ENCODE data around the gene WNT3A. TPM values are rescaled to one million over a fixed set of nuclear protein-coding genes. Genes with fewer than 3 reads are reported as not detected.

Gene WNT3A
- total RNA-seq, 1 donor from 2014 or later = not detected

DNA sequence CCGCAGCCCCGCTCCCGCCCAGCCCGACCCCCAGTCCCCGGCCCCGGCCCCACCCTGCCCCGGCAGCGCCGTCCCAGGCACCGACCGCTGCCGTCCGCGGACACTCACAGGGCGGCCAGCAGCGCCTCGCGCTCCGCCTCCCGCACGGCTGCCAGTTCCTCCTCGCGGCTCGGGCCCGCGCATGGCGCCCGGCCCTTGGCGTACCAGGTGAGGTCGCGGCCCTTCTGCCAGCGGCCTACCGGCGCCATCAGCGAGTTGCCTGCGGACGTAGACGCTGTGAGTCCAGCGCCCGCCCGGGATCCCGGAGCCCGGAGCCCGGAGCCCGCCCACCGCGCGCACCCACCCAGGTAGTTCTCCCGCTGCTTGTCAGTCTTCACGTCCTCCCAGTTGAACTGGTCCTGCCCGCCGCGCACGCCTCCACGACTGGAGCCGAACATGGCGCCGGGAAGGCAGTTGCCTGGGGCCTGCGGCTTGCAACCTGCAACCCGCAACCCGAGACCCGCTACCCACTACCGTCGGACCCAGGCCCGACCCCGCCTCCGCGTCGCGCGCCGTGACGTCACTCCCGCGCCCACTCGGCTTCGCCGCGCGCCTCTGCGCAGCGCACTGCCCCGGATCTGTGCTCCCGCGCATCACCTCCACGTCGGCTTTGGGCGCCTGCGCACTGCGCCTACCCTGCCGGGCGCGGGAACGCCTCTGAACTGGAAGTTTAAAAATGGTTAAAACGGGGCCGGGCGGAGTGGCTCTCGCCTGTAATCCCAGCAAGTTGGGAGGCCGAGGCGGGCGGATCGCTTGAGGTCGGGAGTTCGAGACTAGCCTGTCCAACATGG, 96.2 kb downstream of the WNT3A start, which contains the start of gene C1orf35:
C1orf35 (minus strand) TSS at position 535 of the 830 bp plus-strand sequence; CDS start at position 437, 98 bp downstream.
- peaks cover 25% of the 10 kb centered on the region for H3K4me1 Mint-ChIP-seq (ENCODE audit: low read depth)
- H3K27ac Mint-ChIP-seq = peak within 1 kb of the TSS; percentile 93
- DNase-seq (ENCODE audit: low spot score) = peak; percentile 96
- no peaks in the 10 kb centered on the region for H3K27me3 Mint-ChIP-seq (ENCODE audit: insufficient read depth)
- peaks cover 16% of the 10 kb centered on the region for H3K36me3 Mint-ChIP-seq (ENCODE audit: low read depth)
- no peaks in the 10 kb centered on the region for H3K9me3 Mint-ChIP-seq
- H3K4me3 Mint-ChIP-seq = peak within 1 kb of the TSS; percentile 92
- intact Hi-C loops (cut with micrococcal nuclease) = loop anchor here (1.0 to 2.0 kb wide), 5 partner anchors 21 to 368 kb away; partner anchors contain the start of genes ARF1, IBA57, JMJD4 and SNAP47

DNA sequence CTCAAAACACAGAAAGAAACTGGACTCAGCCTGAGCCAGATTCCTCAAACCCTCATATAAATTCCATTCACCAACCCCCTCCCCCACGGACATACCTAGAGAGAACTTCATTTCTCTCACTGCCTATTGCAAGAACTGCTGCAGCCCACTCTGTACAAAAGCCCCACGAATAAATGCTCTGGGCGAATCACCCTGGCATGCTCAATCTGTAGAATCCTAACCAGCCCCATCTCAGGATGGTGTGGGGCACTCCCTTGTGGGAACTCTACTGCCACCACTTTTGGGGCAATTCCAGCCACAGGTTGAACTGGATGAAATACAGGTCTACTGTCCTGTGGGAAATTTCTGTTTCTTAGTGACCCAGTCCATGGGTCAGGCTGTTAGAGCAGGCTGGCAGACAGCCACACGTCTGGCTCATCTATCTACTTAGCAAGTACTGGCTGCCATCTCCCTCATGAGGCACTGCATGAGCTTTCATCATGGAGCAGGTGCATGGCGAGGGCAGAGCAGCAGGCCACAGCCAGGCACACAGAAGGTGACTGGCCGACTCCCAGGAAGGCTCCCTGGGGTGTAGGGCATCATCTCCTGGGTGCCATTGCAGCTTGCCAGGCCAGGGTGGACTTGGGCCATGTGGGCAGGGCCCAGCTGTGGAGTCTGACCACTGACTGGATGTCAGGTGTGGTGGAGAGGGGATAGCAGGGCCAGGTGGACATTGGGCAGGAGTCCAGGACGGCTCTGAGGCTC, 97.9 kb downstream of the WNT3A start:
- Mint-ChIP-seq H3K4me1 (ENCODE audit: low read depth) (peaks cover 35% of the 10 kb centered on the region), H3K36me3 (ENCODE audit: low read depth) (peaks cover 12% of the 10 kb centered on the region), H3K27ac (peak overlapping the region; percentile 93), H3K27me3 (ENCODE audit: insufficient read depth) (no peaks in the 10 kb centered on the region), H3K9me3 (no peaks in the 10 kb centered on the region), H3K4me3 (peak overlapping the region; percentile 92)
- DNase-seq (ENCODE audit: low spot score) = no peak
- intact Hi-C loops (cut with micrococcal nuclease) = loop anchor here (5.0 kb wide), 1 partner anchor 317 kb away; no protein-coding TSS in a partner anchor

DNA sequence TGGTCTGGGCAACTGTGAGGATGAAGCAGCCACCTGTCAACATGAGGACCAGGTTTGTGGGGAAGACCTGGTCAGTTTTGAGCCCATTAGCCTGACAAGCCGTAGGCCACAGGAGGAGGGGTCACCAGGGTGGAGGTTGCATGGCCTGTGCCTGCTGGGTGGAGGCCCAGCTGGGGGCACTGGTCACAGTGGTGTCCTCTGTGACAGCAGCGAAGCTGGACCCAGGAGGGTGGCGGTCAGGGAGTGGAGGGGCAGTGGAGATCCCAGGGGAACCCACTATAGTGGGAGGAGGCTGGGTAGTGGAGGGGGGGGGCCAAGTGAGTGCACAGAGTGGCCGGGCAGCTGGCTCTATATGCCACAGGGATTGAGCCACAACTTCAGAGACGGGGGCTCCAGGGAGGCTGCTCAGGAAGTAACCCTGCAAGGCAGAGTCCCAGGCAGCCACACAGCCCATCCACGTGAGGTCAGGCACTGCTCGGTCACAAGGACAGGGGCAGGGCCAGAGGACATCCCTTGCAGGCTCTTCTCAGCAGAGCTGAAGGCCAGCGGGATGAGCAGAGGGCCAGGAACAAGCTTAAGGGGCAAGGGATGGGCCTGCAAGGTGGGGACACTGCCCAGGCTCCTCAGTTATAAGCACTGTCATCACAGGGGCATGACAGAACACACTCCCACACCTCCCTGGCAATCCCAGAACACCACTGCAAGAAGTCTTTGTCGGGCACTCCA, 98.6 kb downstream of the WNT3A start:
- peaks cover 11% of the 10 kb centered on the region for H3K36me3 Mint-ChIP-seq (ENCODE audit: low read depth)
- no peak overlapping the region for H3K27ac Mint-ChIP-seq
- DNase-seq (ENCODE audit: low spot score) = no peak
- intact Hi-C loops (cut with micrococcal nuclease) = loop anchor here (5.0 kb wide), 1 partner anchor 318 kb away; no protein-coding TSS in a partner anchor
- H3K9me3 Mint-ChIP-seq = no peaks in the 10 kb centered on the region
- H3K4me1 Mint-ChIP-seq (ENCODE audit: low read depth) = peaks cover 41% of the 10 kb centered on the region
- no peaks in the 10 kb centered on the region for H3K27me3 Mint-ChIP-seq (ENCODE audit: insufficient read depth)
- no peak overlapping the region for H3K4me3 Mint-ChIP-seq

DNA sequence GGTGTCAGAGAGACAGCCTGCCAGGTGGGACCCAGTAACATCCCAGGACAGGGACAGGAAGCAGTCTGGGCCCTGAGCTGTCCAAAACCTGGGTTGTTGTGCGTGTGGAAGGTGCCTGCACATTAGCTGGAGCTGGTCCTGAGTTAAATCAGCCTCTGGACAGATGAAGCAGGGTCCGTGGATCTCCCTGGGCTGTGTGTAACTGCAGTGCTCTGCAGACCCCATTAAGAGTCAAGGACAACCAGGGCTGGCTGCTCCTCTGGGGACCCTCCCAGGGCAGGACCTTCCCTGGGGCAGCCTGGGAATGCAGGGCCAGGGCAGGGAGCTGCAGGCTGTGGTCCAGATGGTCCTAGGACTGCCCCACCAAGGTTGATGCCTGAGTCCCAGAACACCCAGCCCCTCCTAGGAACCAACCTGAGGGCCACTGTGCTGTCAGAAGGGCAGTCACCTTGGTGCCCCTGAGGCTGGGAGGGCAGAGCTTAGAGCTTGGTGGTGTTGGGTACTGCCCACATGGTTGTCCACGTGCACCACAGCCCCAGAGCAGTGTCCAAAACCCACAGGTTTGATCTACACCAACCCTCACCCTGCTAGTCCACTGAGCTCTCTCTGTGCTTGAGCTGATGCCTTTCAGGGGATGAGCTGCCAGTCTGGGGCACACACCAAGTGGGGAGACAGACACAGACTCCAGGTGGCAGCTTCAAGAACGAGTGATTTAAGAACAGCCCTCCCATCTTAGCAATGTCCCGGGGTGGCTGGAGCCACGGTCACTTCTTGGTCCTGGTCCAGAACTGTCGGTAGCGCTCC, 99.4 kb downstream of the WNT3A start:
- intact Hi-C loops (cut with micrococcal nuclease) = loop anchor here (5.0 kb wide), 1 partner anchor 319 kb away; no protein-coding TSS in a partner anchor
- H3K36me3 Mint-ChIP-seq (ENCODE audit: low read depth) = peaks cover 11% of the 10 kb centered on the region
- no peak for DNase-seq (ENCODE audit: low spot score)
- H3K27ac Mint-ChIP-seq = no peak overlapping the region
- no peaks in the 10 kb centered on the region for H3K9me3 Mint-ChIP-seq
- peaks cover 1% of the 10 kb centered on the region for H3K27me3 Mint-ChIP-seq (ENCODE audit: insufficient read depth)
- H3K4me1 Mint-ChIP-seq (ENCODE audit: low read depth) = peaks cover 38% of the 10 kb centered on the region
- peak overlapping the region; percentile 60 for H3K4me3 Mint-ChIP-seq

DNA sequence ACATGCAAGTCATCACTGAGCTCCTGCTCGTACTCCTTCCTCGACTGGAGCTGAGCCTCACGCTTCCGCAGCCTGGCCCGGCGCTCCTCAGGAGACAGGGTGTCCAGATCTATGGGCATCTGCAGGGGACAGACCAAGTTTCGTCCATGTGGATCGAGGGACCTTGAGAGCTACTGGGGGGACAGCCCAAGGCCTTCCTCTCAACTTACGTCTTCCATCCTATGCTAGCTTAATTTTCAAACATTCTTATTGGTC, 99.9 kb downstream of the WNT3A start:
- Mint-ChIP-seq H3K27me3 (ENCODE audit: insufficient read depth) (peaks cover 1% of the 10 kb centered on the region), H3K4me1 (ENCODE audit: low read depth) (peaks cover 33% of the 10 kb centered on the region), H3K27ac (no peak overlapping the region), H3K36me3 (ENCODE audit: low read depth) (peaks cover 7% of the 10 kb centered on the region), H3K9me3 (no peaks in the 10 kb centered on the region), H3K4me3 (no peak overlapping the region)
- intact Hi-C loops (cut with micrococcal nuclease) = loop anchor here (5.0 kb wide), 1 partner anchor 319 kb away; no protein-coding TSS in a partner anchor
- DNase-seq (ENCODE audit: low spot score) = no peak

DNA sequence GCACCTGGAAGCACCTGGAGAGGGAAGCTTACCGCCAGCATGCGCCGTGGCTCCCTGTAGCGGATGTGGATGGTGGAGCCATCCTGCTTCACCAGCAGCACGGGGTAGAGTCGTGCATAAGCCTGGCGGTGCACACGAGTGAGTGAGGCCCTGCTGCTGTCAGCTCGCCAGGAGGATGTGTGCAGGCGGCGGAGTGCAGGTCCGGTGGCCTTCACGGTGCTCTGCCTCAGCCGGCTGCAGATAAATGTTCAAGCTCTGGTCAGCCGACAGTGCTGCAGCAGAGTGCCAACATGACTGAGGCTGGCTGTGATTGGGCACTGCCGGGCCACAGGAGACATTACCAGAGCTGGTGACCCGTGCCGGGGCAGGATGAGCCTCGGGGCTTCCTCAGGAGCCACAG, 100.8 kb downstream of the WNT3A start:
- no peak for DNase-seq (ENCODE audit: low spot score)
- Mint-ChIP-seq H3K4me3 (peak overlapping the region; percentile 87), H3K27ac (no peak overlapping the region), H3K4me1 (ENCODE audit: low read depth) (peaks cover 33% of the 10 kb centered on the region), H3K27me3 (ENCODE audit: insufficient read depth) (peaks cover 1% of the 10 kb centered on the region), H3K9me3 (no peaks in the 10 kb centered on the region), H3K36me3 (ENCODE audit: low read depth) (peaks cover 7% of the 10 kb centered on the region)
- intact Hi-C loops (cut with micrococcal nuclease) = loop anchor here (2.0 to 5.0 kb wide), 4 partner anchors 49 to 349 kb away; a partner anchor contains a TSS

DNA sequence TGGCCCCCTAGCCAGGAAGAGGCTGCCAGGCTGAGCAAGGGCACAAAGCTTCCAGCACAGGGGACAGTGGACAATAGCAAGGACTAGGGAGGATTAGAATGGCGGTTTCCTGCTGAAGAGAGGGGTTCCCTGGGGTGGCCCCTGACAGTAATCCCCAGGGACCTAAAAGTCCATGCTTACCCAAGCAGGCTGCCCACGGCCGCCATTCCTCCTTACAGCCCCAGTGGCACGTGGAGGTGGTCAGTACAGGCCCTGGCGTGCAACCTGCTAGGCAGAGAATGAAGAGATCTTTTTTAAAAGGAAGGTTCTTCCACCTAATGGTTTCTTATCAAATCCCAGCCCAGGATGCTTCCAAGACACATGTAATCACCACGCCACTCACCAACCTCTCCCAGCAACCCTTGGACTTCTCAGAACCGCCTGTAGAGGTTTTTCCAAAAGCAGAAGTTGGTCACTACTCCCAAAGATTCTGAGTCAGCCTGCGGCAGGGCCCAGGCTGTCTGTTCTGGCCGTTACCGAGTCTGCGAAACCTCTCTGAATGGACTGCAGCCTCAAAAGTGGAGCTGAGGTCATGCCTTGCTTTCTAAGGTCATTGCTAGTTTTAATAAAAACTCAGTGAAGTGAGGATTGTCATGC, 101.4 kb downstream of the WNT3A start:
- Mint-ChIP-seq H3K4me1 (ENCODE audit: low read depth) (peaks cover 33% of the 10 kb centered on the region), H3K27me3 (ENCODE audit: insufficient read depth) (peaks cover 3% of the 10 kb centered on the region), H3K9me3 (no peaks in the 10 kb centered on the region), H3K4me3 (peak overlapping the region; percentile 87), H3K27ac (peak overlapping the region; percentile 89), H3K36me3 (ENCODE audit: low read depth) (peaks cover 7% of the 10 kb centered on the region)
- intact Hi-C loops (cut with micrococcal nuclease) = loop anchor here (2.0 to 5.0 kb wide), 4 partner anchors 49 to 349 kb away; a partner anchor contains a TSS
- no peak for DNase-seq (ENCODE audit: low spot score)

DNA sequence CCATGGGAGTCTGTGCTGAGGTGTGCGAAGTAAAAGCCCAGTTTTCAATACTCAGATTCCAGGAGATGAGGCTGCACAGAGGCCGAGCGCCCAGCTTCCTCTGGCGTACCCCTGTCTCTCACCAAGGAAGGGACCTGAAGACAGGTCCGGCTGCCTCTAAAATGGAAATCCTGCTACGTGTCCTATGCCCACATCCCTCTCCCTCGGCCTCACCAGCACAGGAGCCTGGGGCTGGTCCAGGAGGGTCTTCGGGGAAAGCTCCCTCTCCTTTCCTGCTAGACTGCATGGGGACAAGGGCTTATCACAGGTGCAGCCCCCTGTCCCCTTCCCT, 101.9 kb downstream of the WNT3A start:
- intact Hi-C loops (cut with micrococcal nuclease) = loop anchor here (1.0 to 5.0 kb wide), 12 partner anchors 23 to 566 kb away; partner anchors contain the start of gene ARF1
- peak overlapping the region; percentile 87 for H3K4me3 Mint-ChIP-seq
- H3K27ac Mint-ChIP-seq = peak overlapping the region; percentile 89
- no peak for DNase-seq (ENCODE audit: low spot score)
- peaks cover 33% of the 10 kb centered on the region for H3K4me1 Mint-ChIP-seq (ENCODE audit: low read depth)
- H3K27me3 Mint-ChIP-seq (ENCODE audit: insufficient read depth) = peaks cover 3% of the 10 kb centered on the region
- H3K9me3 Mint-ChIP-seq = no peaks in the 10 kb centered on the region
- peaks cover 7% of the 10 kb centered on the region for H3K36me3 Mint-ChIP-seq (ENCODE audit: low read depth)

DNA sequence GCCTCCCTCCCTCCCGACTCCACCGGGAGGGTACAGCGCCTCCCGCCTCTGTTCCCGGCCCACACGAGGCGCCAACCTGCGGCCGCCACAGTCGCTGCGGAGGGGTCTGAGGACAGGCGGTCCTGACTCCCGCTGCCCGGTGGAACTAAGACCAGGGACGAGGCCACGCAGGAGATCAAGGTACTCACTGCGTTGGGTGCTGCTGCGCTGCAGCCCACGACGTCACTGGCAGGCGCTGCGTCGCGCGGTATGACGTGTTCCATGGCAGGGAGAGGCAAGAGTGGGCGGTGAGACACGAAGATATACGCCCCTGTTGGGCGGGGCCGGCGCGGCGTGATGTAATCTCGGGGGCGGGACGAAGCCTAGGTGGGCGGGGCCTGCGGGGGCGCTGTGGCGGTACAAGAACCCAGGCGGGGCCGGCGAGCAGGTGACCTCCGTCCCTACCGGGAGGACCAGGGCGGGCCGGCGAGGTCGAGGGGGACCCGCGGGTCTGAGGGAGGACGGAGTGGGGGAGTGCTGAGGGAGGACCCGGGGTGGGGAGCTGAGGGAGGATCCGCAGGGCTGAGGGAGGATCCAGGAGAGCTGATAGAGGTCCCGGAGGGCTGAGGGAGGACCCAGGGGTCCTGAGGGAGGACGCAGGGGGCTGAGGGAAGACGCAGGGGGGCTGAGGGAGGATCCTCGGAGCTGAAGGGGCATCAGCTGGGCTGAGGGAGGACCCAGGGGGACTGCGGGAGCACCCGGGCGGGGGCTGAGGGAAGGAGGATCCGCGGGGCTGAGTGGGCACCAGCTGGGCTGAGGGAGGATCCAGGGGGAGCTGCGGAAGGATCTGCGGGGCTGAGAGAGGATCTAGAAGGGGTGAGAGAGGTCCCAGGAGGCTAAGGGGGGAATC, 102.5 kb downstream of the WNT3A start, which contains the start of gene MRPL55:
MRPL55 (minus strand) TSS at position 227 of the 889 bp plus-strand sequence. CDS start 1,039 bp downstream, outside the sequence.
- peaks cover 7% of the 10 kb centered on the region for H3K36me3 Mint-ChIP-seq (ENCODE audit: low read depth)

DNA sequence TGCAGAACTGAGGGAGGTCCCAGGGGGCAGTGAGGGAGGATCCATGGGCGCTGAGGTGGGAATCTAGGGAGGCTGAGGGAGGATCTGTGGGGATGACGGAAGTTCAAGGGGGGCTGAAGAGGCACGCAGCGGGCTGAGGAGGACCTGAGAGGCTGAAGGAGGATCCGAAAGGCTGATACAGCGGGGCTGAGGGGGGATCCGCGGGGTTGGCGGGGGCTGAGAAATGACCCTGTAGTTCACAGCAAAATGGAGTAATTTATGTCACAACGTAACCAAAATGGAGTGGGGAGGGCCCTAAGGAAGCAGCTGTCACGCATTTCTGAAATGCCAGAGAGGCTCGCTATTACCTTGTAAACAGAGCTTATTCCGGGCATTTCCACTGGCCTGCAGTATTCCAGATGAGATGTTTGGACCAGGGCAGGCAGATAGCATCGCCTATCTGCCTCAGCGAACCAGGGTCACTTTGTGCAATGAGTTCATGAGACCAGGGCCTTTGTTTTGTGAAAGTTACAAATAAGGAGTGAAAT, 103.2 kb downstream of the WNT3A start:
- peaks cover 24% of the 10 kb centered on the region for H3K4me1 Mint-ChIP-seq (ENCODE audit: low read depth)
- intact Hi-C loops (cut with micrococcal nuclease) = loop anchor here (1.0 to 5.0 kb wide), 12 partner anchors 21 to 568 kb away; partner anchors contain the start of gene ARF1
- no peak for DNase-seq (ENCODE audit: low spot score)
- peak overlapping the region; percentile 89 for H3K27ac Mint-ChIP-seq
- peaks cover 7% of the 10 kb centered on the region for H3K36me3 Mint-ChIP-seq (ENCODE audit: low read depth)
- peak overlapping the region; percentile 87 for H3K4me3 Mint-ChIP-seq
- peaks cover 3% of the 10 kb centered on the region for H3K27me3 Mint-ChIP-seq (ENCODE audit: insufficient read depth)
- no peaks in the 10 kb centered on the region for H3K9me3 Mint-ChIP-seq

More for the DNA sequence above, 102.5 kb downstream of the WNT3A start, which contains the start of gene MRPL55:
- intact Hi-C loops (cut with micrococcal nuclease) = loop anchor here (1.0 to 5.0 kb wide), 12 partner anchors 22 to 567 kb away; partner anchors contain the start of gene ARF1
- H3K27me3 Mint-ChIP-seq (ENCODE audit: insufficient read depth) = peaks cover 3% of the 10 kb centered on the region
- H3K4me1 Mint-ChIP-seq (ENCODE audit: low read depth) = peaks cover 28% of the 10 kb centered on the region
- H3K4me3 Mint-ChIP-seq = peak within 1 kb of the TSS; percentile 87
- peak; percentile 99 for DNase-seq (ENCODE audit: low spot score)
- H3K9me3 Mint-ChIP-seq = no peaks in the 10 kb centered on the region
- H3K27ac Mint-ChIP-seq = peak within 1 kb of the TSS; percentile 89

All from activated T-helper 1 cell treated with anti-CD3 and anti-CD28 coated beads, Interleukin-12 subunit alpha, Interleukin-12 subunit beta, Interleukin-2, Interleukin-4 antibody, amounts not matched to agents 30 ng/mL and 10 ng/mL and 1 ng/mL, durations not matched to agents 14 hours and 24 hours and 36 hours (primary cell).